HG03159 (cell line): ENCODE measurements around the gene GPR42.

Source experiments
- ATAC-seq: cut with Tn5 transposase; IDR thresholded peaks from one replicate; pipeline ENCODE4 v1.9.1; 2021; ENCODE audit warnings: mild to moderate bottlenecking, moderate library complexity; ENCODE audit not compliant: unreplicated experiment

The GPR42 gene

DNA sequence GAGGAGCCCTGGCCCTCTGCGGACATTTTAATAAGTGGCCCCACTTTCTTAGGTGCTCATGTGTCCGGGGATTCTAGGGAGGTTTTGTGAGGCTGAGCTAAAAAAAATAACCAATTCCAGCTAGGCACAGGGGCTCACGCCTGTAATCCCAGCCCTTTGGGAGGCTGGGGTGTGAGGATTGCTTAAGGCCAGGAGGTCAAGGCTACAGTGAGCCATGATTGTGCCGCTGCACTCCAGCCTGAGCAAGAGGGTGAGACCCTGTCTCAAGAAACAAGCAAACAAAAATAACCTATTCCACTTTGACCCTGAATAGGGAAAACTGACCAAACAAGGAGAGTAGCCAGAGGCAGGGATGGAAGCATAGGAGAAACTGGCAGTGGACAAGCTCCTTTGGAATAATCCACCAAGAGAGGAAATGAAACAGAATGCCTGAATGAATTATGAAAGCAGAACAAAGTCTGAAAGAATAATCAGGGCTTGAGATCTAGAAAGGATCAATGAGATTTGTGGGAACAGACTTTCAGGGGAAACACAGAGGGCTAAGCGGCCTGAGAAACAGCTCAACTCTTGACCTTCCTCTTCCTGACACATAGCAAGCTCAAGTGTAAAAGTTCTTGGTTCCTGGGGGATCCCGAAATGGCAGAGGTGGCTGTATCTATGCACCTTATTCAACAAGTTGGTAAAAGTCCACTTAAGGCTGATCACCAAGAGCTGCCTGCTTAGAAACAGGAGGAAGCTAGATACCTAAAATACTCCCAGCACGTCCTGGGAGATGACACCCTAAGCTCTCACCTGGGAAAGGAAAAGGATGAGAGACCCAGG is 47.1 kb downstream of the GPR42 start:
- ATAC-seq: no peak

DNA sequence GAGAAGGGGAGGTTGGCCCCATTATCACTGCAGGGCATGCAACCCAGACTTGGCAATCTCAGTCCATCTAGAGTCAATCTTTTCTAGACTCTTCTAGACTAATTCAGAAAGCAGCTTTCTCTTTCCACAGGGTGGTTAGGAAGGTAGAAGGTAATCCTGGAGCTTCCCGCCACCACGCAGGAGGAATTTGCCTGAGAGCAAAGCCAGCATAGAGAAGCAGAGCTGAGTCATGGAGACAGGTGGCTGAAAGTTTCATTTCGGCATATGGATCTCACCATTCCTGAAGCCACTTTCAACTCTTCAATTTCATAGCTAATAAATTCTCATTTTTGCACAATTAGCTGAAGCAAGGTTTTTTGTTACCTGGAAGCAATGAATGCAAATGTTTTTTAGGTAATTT is 48.2 kb downstream of the GPR42 start:
- no peak for ATAC-seq

GRCh38 chr19:35419805-35420204 is 48.9 kb downstream of the GPR42 start:
- ATAC-seq: no peak

- ATAC-seq: no peak
These were observed 50.5 kb downstream of the GPR42 start for GRCh38 chr19:35421362-35421761.
